ENCODE data around the gene DAB2IP. TPM values are rescaled to one million over a fixed set of nuclear protein-coding genes. Genes with fewer than 3 reads are reported as not detected.
"Not testable (repeated sequence)": the region's sequence is repeated elsewhere in the genome, so short reads cannot be mapped to it uniquely, and the experiment has no call there.

Gene DAB2IP
- total RNA-seq, 1 experiment from 2014 or later = 56.3 TPM

- Mint-ChIP-seq H3K4me3 (ENCODE audit: low read depth, unreplicated experiment) (peak overlapping the region; percentile 42), H3K36me3 (ENCODE audit: insufficient read depth, unreplicated experiment) (no peaks in the 10 kb centered on the region), H3K9me3 (ENCODE audit: low read depth, unreplicated experiment) (no peaks in the 10 kb centered on the region), H3K27me3 (ENCODE audit: unreplicated experiment) (no peaks in the 10 kb centered on the region), H3K27ac (ENCODE audit: unreplicated experiment) (no peak overlapping the region), H3K4me1 (ENCODE audit: low read depth, unreplicated experiment) (peaks cover 25% of the 10 kb centered on the region)
- DNase-seq = no peak
- intact Hi-C loops (cut with micrococcal nuclease; ENCODE audit: unreplicated experiment) = no loop called here
- CTCF ChIA-PET = interaction anchor here (1.1 kb wide), 1 partner anchor 10 kb away, joined by 4 read pairs; no protein-coding TSS in a partner anchor
- no TSS peak for BruUV-seq (replicated peaks)
- no peak for TF ChIP-seq CTCF (IDR thresholded peaks at IDR 0.05; ENCODE audit: unreplicated experiment)
Observed at GRCh38 chr9:121612511-121612998, 38.9 kb upstream of the DAB2IP start.

- H3K27ac Mint-ChIP-seq (ENCODE audit: unreplicated experiment) = no peak overlapping the region
- H3K27me3 Mint-ChIP-seq (ENCODE audit: unreplicated experiment) = no peaks in the 10 kb centered on the region
- H3K9me3 Mint-ChIP-seq (ENCODE audit: low read depth, unreplicated experiment) = no peaks in the 10 kb centered on the region
- peak overlapping the region; percentile 42 for H3K4me3 Mint-ChIP-seq (ENCODE audit: low read depth, unreplicated experiment)
- H3K4me1 Mint-ChIP-seq (ENCODE audit: low read depth, unreplicated experiment) = peaks cover 25% of the 10 kb centered on the region
- H3K36me3 Mint-ChIP-seq (ENCODE audit: insufficient read depth, unreplicated experiment) = no peaks in the 10 kb centered on the region
- CTCF ChIA-PET = interaction anchor here (1.1 kb wide), 1 partner anchor 10 kb away, joined by 4 read pairs; no protein-coding TSS in a partner anchor
- no peak for DNase-seq
- BruUV-seq (replicated peaks) = no TSS peak
- intact Hi-C loops (cut with micrococcal nuclease; ENCODE audit: unreplicated experiment) = no loop called here
- no peak for TF ChIP-seq CTCF (IDR thresholded peaks at IDR 0.05; ENCODE audit: unreplicated experiment)
Observed at GRCh38 chr9:121613009-121613752, 38.3 kb upstream of the DAB2IP start.

- H3K4me3 Mint-ChIP-seq (ENCODE audit: low read depth, unreplicated experiment) = no peak overlapping the region
- intact Hi-C loops (cut with micrococcal nuclease; ENCODE audit: unreplicated experiment) = no loop called here
- H3K27me3 Mint-ChIP-seq (ENCODE audit: unreplicated experiment) = no peaks in the 10 kb centered on the region
- no peak overlapping the region for H3K27ac Mint-ChIP-seq (ENCODE audit: unreplicated experiment)
- BruUV-seq (replicated peaks) = no TSS peak
- no peaks in the 10 kb centered on the region for H3K36me3 Mint-ChIP-seq (ENCODE audit: insufficient read depth, unreplicated experiment)
- no peak for DNase-seq
- CTCF ChIA-PET = interaction anchor here (0.7 kb wide), 1 partner anchor 66 kb away, joined by 4 read pairs; no protein-coding TSS in a partner anchor
- H3K4me1 Mint-ChIP-seq (ENCODE audit: low read depth, unreplicated experiment) = peaks cover 25% of the 10 kb centered on the region
- TF ChIP-seq CTCF (IDR thresholded peaks at IDR 0.05; ENCODE audit: unreplicated experiment) = no peak
- no peaks in the 10 kb centered on the region for H3K9me3 Mint-ChIP-seq (ENCODE audit: low read depth, unreplicated experiment)
Observed at GRCh38 chr9:121616123-121616755, 35.2 kb upstream of the DAB2IP start.

GRCh38 chr9:121618504-121618903, 32.9 kb upstream of the DAB2IP start:
- Mint-ChIP-seq H3K27me3 (ENCODE audit: unreplicated experiment) (no peaks in the 10 kb centered on the region), H3K4me3 (ENCODE audit: low read depth, unreplicated experiment) (no peak overlapping the region), H3K9me3 (ENCODE audit: low read depth, unreplicated experiment) (no peaks in the 10 kb centered on the region), H3K36me3 (ENCODE audit: insufficient read depth, unreplicated experiment) (no peaks in the 10 kb centered on the region), H3K4me1 (ENCODE audit: low read depth, unreplicated experiment) (peaks cover 21% of the 10 kb centered on the region), H3K27ac (ENCODE audit: unreplicated experiment) (no peak overlapping the region)
- no peak for TF ChIP-seq CTCF (IDR thresholded peaks at IDR 0.05; ENCODE audit: unreplicated experiment)
- DNase-seq = no peak
- intact Hi-C loops (cut with micrococcal nuclease; ENCODE audit: unreplicated experiment) = no loop called here
- no TSS peak for BruUV-seq (replicated peaks)
- CTCF ChIA-PET = interaction anchor here (0.6 kb wide), 1 partner anchor 37 kb away, joined by 3 read pairs; no protein-coding TSS in a partner anchor

- BruUV-seq (replicated peaks); H3K27me3 Mint-ChIP-seq (ENCODE audit: unreplicated experiment); DNase-seq; H3K36me3 Mint-ChIP-seq (ENCODE audit: insufficient read depth, unreplicated experiment); H3K4me3 Mint-ChIP-seq (ENCODE audit: low read depth, unreplicated experiment); H3K27ac Mint-ChIP-seq (ENCODE audit: unreplicated experiment); H3K9me3 Mint-ChIP-seq (ENCODE audit: low read depth, unreplicated experiment); intact Hi-C loops (cut with micrococcal nuclease; ENCODE audit: unreplicated experiment): not testable (repeated sequence)
- CTCF ChIA-PET = interaction anchor here (0.7 to 1.0 kb wide), 2 partner anchors 20 to 68 kb away, joined by 3 read pairs; no protein-coding TSS in a partner anchor
- H3K4me1 Mint-ChIP-seq (ENCODE audit: low read depth, unreplicated experiment) = peaks cover 20% of the 10 kb centered on the region
Observed at GRCh38 chr9:121618910-121619309, 32.5 kb upstream of the DAB2IP start.

Data from Calu3 (cell line).